Uterine smooth muscle cell (primary cell): Measurements from ENCODE around the gene SNX11. TPM values are rescaled to one million over a fixed set of nuclear protein-coding genes. Genes with fewer than 3 reads are reported as not detected.

ENCODE experiments used
- total RNA-seq: library from RNA; depleted of rRNA; stranded (reverse); fragments of >200 nt; gene quantifications from 2 replicates; pipeline ENCODE4 v1.2.3, GENCODE V29; 2014

SNX11 gene
- total RNA-seq: 11.2 and 12.5 TPM in 2 replicates

GRCh38 chr17:48107137-48108055 is at the start of gene SNX11:
Gene SNX11 (plus strand): TSS chr17:48107766. CDS start chr17:48112044, 4,278 bp downstream.

GRCh38 chr17:48101012-48101720 is 6.4 kb upstream of the SNX11 start, which contains the start of gene CBX1:
Gene CBX1 (minus strand): TSS chr17:48101478. CDS start chr17:48077004, 24,474 bp downstream.

Other genes starting within 250 kb of the SNX11 start
- gene SP2, start 211.5 kb upstream of the SNX11 start, total RNA-seq: 0.37 and 0.66 TPM in 2 replicates
- 18.4 and 31.6 TPM in 2 replicates for gene PNPO, start 166.2 kb upstream of the SNX11 start, total RNA-seq
- gene PRR15L, start 149.9 kb upstream of the SNX11 start, total RNA-seq: not detected in 2 replicates
- gene CDK5RAP3, start 136.7 kb upstream of the SNX11 start, total RNA-seq: 94.6 and 109 TPM in 2 replicates
- 37.1 and 65.5 TPM in 2 replicates for gene COPZ2, start 70.0 kb upstream of the SNX11 start, total RNA-seq
- 129 and 241 TPM in 2 replicates for gene NFE2L1, start 59.4 kb upstream of the SNX11 start, total RNA-seq
- 57.4 and 92.6 TPM in 2 replicates for gene CBX1, start 6.3 kb upstream of the SNX11 start, total RNA-seq